GM18873 (cell line): ENCODE results near the gene KCTD15.

Source experiments
- ATAC-seq: cut with Tn5 transposase; IDR thresholded peaks from one replicate; pipeline ENCODE4 v1.9.1; 2021; ENCODE audit warnings: mild to moderate bottlenecking, moderate library complexity, moderate number of reproducible peaks; ENCODE audit not compliant: unreplicated experiment, low FRiP score

KCTD15 gene

GRCh38 chr19:33796164-33796875 is at the start of gene KCTD15:
TSS of gene KCTD15 (plus strand) at chr19:33796870. CDS start at chr19:33800455, 3,585 bp downstream.
- no peak for ATAC-seq

- no peak for ATAC-seq
These were observed 49.4 kb upstream of the KCTD15 start for GRCh38 chr19:33747273-33747672.

GRCh38 chr19:33748231-33748630 is 48.4 kb upstream of the KCTD15 start:
- no peak for ATAC-seq

- ATAC-seq, result no peak
These were observed 47.7 kb upstream of the KCTD15 start for GRCh38 chr19:33749016-33749415.

GRCh38 chr19:33749619-33750175 is 47.0 kb upstream of the KCTD15 start:
- no peak for ATAC-seq

- ATAC-seq, result no peak
These were observed 45.9 kb upstream of the KCTD15 start for GRCh38 chr19:33750587-33751435.

GRCh38 chr19:33751436-33751770 is 45.3 kb upstream of the KCTD15 start:
- no peak for ATAC-seq

GRCh38 chr19:33752018-33752800 is 44.5 kb upstream of the KCTD15 start:
- no peak for ATAC-seq

- ATAC-seq, result no peak
These were observed 43.7 kb upstream of the KCTD15 start for GRCh38 chr19:33752945-33753344.

GRCh38 chr19:33754361-33754760 is 42.3 kb upstream of the KCTD15 start:
- ATAC-seq, result no peak

GRCh38 chr19:33755099-33756035 is 41.3 kb upstream of the KCTD15 start:
- no peak for ATAC-seq

- no peak for ATAC-seq
These were observed 40.5 kb upstream of the KCTD15 start for GRCh38 chr19:33756177-33756576.

GRCh38 chr19:33758541-33759013 is 38.1 kb upstream of the KCTD15 start:
- no peak for ATAC-seq

GRCh38 chr19:33759356-33759755 is 37.3 kb upstream of the KCTD15 start:
- ATAC-seq, result no peak

- no peak for ATAC-seq
These were observed 32.9 kb upstream of the KCTD15 start for GRCh38 chr19:33763633-33764371.

GRCh38 chr19:33766623-33767022 is 30.0 kb upstream of the KCTD15 start:
- no peak for ATAC-seq

GRCh38 chr19:33767898-33768413 is 28.7 kb upstream of the KCTD15 start:
- ATAC-seq, result no peak

- ATAC-seq, result no peak
These were observed 27.5 kb upstream of the KCTD15 start for GRCh38 chr19:33769208-33769607.

- ATAC-seq, result no peak
These were observed 26.6 kb upstream of the KCTD15 start for GRCh38 chr19:33770107-33770506.
